ENCODE measurements around the gene VEZT. TPM values are rescaled to one million over a fixed set of nuclear protein-coding genes. Genes with fewer than 3 reads are reported as not detected.

Gene VEZT
- 51.6 to 69.5 TPM (median 65.9 TPM) in 5 replicates for total RNA-seq (2022; extraction: Qiagen RNA extraction)

GRCh38 chr12:95217377-95218149 is at the start of gene VEZT, which contains the start of gene FGD6:
Gene VEZT (plus strand): TSS chr12:95217807. CDS start chr12:95217851, 44 bp downstream.
Gene FGD6 (minus strand): TSS chr12:95217467. CDS start chr12:95217240, 227 bp downstream.

Other genes starting within 250 kb of the VEZT start
- gene NDUFA12, start 214.1 kb upstream of the VEZT start, total RNA-seq (2022; extraction: Qiagen RNA extraction): 141 to 181 TPM (median 153 TPM) in 5 replicates
- gene NR2C1, start 144.2 kb upstream of the VEZT start, total RNA-seq (2022; extraction: Qiagen RNA extraction): 23.4 to 28.8 TPM (median 26.4 TPM) in 5 replicates
- gene FGD6, start 340 bp upstream of the VEZT start, total RNA-seq (2022; extraction: Qiagen RNA extraction): 8.8 to 17.6 TPM (median 14.3 TPM) in 5 replicates

Data from A549 treated with dexamethasone at 1 μM for 4 hours (cell line).